H9 (cell line): ENCODE measurements around the gene ZDHHC3. TPM values are rescaled to one million over a fixed set of nuclear protein-coding genes. Genes with fewer than 3 reads are reported as not detected.

Experiments used
- DNase-seq: peaks from one replicate; pipeline ENCODE4 v3.0.0-alpha.2; 2017
- H2AFZ ChIP-seq: one replicate; pipeline ENCODE4 v1.6.1; 2013; ENCODE audit warnings: mild to moderate bottlenecking, low read length, control low read depth, moderate library complexity
- H2AK5ac ChIP-seq: 2 replicates; pipeline ENCODE4 v1.6.1; 2013; ENCODE audit warnings: low read length, control low read depth, mixed read lengths; ENCODE audit not compliant: insufficient read length
- H2BK120ac ChIP-seq: one replicate; pipeline ENCODE4 v1.6.1; 2013; ENCODE audit warnings: low read depth, mild to moderate bottlenecking, low read length, control low read depth, inconsistent platforms; ENCODE audit not compliant: poor library complexity, severe bottlenecking
- H2BK12ac ChIP-seq: 2 replicates; pipeline ENCODE4 v1.6.1; 2013; ENCODE audit warnings: low read length, control low read depth, mixed read lengths, low read depth; ENCODE audit not compliant: insufficient read length
- H2BK15ac ChIP-seq: 2 replicates; pipeline ENCODE4 v1.6.1; 2013; ENCODE audit warnings: low read depth, low read length, control low read depth
- H2BK20ac ChIP-seq: one replicate; pipeline ENCODE4 v1.6.1; 2013; ENCODE audit warnings: low read depth, mild to moderate bottlenecking, low read length, control low read depth, inconsistent platforms; ENCODE audit not compliant: poor library complexity, severe bottlenecking
- H2BK5ac ChIP-seq: 2 replicates; pipeline ENCODE4 v1.6.1; 2013; ENCODE audit warnings: low read length, control low read depth, mixed read lengths; ENCODE audit not compliant: insufficient read length
- H3K14ac ChIP-seq: 2 replicates; pipeline ENCODE4 v1.6.1; 2013; ENCODE audit warnings: low read length, control low read depth; ENCODE audit not compliant: insufficient read depth
- H3K18ac ChIP-seq: 2 replicates; pipeline ENCODE4 v1.6.1; 2013; ENCODE audit warnings: low read depth, mild to moderate bottlenecking, mixed read lengths, low read length, control low read depth; ENCODE audit not compliant: insufficient read length
- H3K23ac ChIP-seq: 2 replicates; pipeline ENCODE4 v1.6.1; 2013; ENCODE audit warnings: low read length, control low read depth, mixed read lengths, low read depth; ENCODE audit not compliant: insufficient read length
- H3K23me2 ChIP-seq: 2 replicates; pipeline ENCODE4 v1.6.1; 2013; ENCODE audit warnings: low read depth, mild to moderate bottlenecking, mixed read lengths, low read length, control low read depth; ENCODE audit not compliant: insufficient read length, poor library complexity, severe bottlenecking
- H3K27ac ChIP-seq: 2 replicates; pipeline ENCODE4 v1.5.1; 2013; ENCODE audit warnings: low read length, control low read depth, mixed read lengths, low read depth; ENCODE audit not compliant: insufficient read length
- H3K27me3 ChIP-seq: 2 replicates; pipeline ENCODE4 v1.6.1; 2013; ENCODE audit warnings: low read length, control low read depth, inconsistent platforms; ENCODE audit not compliant: insufficient read depth
- H3K4ac ChIP-seq: 2 replicates; pipeline ENCODE4 v1.6.1; 2013; ENCODE audit warnings: low read depth, mild to moderate bottlenecking, control low read depth, inconsistent platforms, low read length, moderate library complexity
- H3K4me1 ChIP-seq: 2 replicates; pipeline ENCODE4 v1.6.1; 2013; ENCODE audit warnings: low read length, control low read depth, inconsistent platforms; ENCODE audit not compliant: insufficient read depth
- H3K4me2 ChIP-seq: 2 replicates; pipeline ENCODE4 v1.6.1; 2013; ENCODE audit warnings: low read length, control low read depth, mixed read lengths; ENCODE audit not compliant: insufficient read length, insufficient read depth
- H3K56ac ChIP-seq: 2 replicates; pipeline ENCODE4 v1.6.1; 2013; ENCODE audit warnings: low read depth, mild to moderate bottlenecking, mixed read lengths, low read length, control low read depth; ENCODE audit not compliant: insufficient read length
- H3K79me1 ChIP-seq: 2 replicates; pipeline ENCODE4 v1.6.1; 2013; ENCODE audit warnings: low read depth, mild to moderate bottlenecking, moderate library complexity, low read length, control low read depth, inconsistent platforms; ENCODE audit not compliant: insufficient read depth, poor library complexity, severe bottlenecking
- H3K79me2 ChIP-seq: 2 replicates; pipeline ENCODE4 v1.6.1; 2013; ENCODE audit warnings: low read length, control low read depth, inconsistent platforms; ENCODE audit not compliant: insufficient read depth
- H3K9ac ChIP-seq: 2 replicates; pipeline ENCODE4 v1.6.1; 2013; ENCODE audit warnings: low read length, control low read depth, mixed read lengths; ENCODE audit not compliant: insufficient read length; ENCODE audit errors: extremely low read depth
- H3K9me3 ChIP-seq: one replicate; pipeline ENCODE4 v1.6.1; 2013; ENCODE audit warnings: low read depth, low read length, inconsistent platforms; ENCODE audit not compliant: control insufficient read depth
- H3T11ph ChIP-seq: one replicate; pipeline ENCODE4 v1.6.1; 2013; ENCODE audit warnings: mild to moderate bottlenecking, low read length, control low read depth, inconsistent platforms
- H4K20me1 ChIP-seq: one replicate; pipeline ENCODE4 v1.6.1; 2013; ENCODE audit not compliant: control insufficient read depth, insufficient read length, insufficient read depth
- H4K5ac ChIP-seq: 2 replicates; pipeline ENCODE4 v1.6.1; 2013; ENCODE audit warnings: low read depth, mild to moderate bottlenecking, mixed read lengths, low read length, control low read depth; ENCODE audit not compliant: insufficient read length
- H4K8ac ChIP-seq: replicated peaks from 2 replicates; pipeline ENCODE4 v1.6.1; 2013; ENCODE audit warnings: low read length, control low read depth, mixed read lengths, low read depth; ENCODE audit not compliant: insufficient read length
- H4K91ac ChIP-seq: 2 replicates; pipeline ENCODE4 v1.6.1; 2013; ENCODE audit warnings: low read depth, mild to moderate bottlenecking, moderate library complexity, mixed read lengths, low read length, control low read depth; ENCODE audit not compliant: insufficient read length
- H3K27ac Mint-ChIP-seq, 3 experiments: 2 replicates in 2 of 3; 3 replicates in 1 of 3; pipeline ENCODE4 v1.8.0; 2020 to 2021; ENCODE audit warnings: mixed read lengths in 3 of 3, mild to moderate bottlenecking in 1 of 3, moderate library complexity in 1 of 3
- H3K27me3 Mint-ChIP-seq: 2 replicates; pipeline ENCODE4 v1.8.0; 2021; ENCODE audit warnings: low read depth, mild to moderate bottlenecking, moderate library complexity, mixed read lengths
- H3K36me3 Mint-ChIP-seq, 3 experiments: 2 replicates in 2 of 3; 3 replicates in 1 of 3; pipeline ENCODE4 v1.8.0; 2020 to 2021; ENCODE audit warnings: low read depth in 3 of 3, mixed read lengths in 3 of 3; ENCODE audit not compliant: insufficient read depth in 1 of 3
- H3K4me1 Mint-ChIP-seq, 2 experiments: 2 replicates each; pipeline ENCODE4 v1.8.0; 2020; ENCODE audit warnings: mixed read lengths in 2 of 2
- H3K4me3 Mint-ChIP-seq, 2 experiments: 2 replicates in 1 of 2; 3 replicates in 1 of 2; pipeline ENCODE4 v1.8.0; 2020 to 2021; ENCODE audit warnings: mild to moderate bottlenecking in 2 of 2, mixed read lengths in 2 of 2, moderate library complexity in 1 of 2
- H3K9me3 Mint-ChIP-seq, 2 experiments: 2 replicates in 1 of 2; 3 replicates in 1 of 2; pipeline ENCODE4 v1.8.0; 2020; ENCODE audit warnings: mild to moderate bottlenecking in 2 of 2, mixed read lengths in 2 of 2, moderate library complexity in 1 of 2
- CTCF ChIP-seq: fragments of 200-600 bp; sonication (generic); conservative IDR thresholded peaks from 3 replicates; pipeline ENCODE4 v1.8.0; 2021; ENCODE audit warnings: antibody characterized with exemption, mild to moderate bottlenecking
- WGBS: extraction: QIAGEN DNeasy Blood & Tissue Kit; methylation state at CpG from one replicate; pipeline ENCODE4 v1.1.7; 2013; ENCODE audit warnings: missing lambda C conversion rate, low lambda C conversion rate, mixed read lengths; ENCODE audit not compliant: insufficient read length; ENCODE audit errors: extremely low coverage; 5-methylcytosine and 5-hydroxymethylcytosine counted together
- total RNA-seq: library from RNA; stranded (reverse); gene quantifications from 2 replicates; pipeline ENCODE4 v1.2.1, GENCODE V29; 2021

ZDHHC3 gene
- total RNA-seq, 1 experiment from 2014 or later = 71.3 TPM

- Histone ChIP-seq H2AFZ (no peak overlapping the region), H4K5ac (no peak overlapping the region), H2BK120ac (no peak overlapping the region), H3K9ac (no peak overlapping the region), H3K23me2 (no peaks in the 10 kb centered on the region), H3K79me2 (no peaks in the 10 kb centered on the region), H3K79me1 (no peaks in the 10 kb centered on the region), H3K9me3 (no peaks in the 10 kb centered on the region), H4K20me1 (no peaks in the 10 kb centered on the region), H3K14ac (no peak overlapping the region), H3K56ac (no peak overlapping the region), H3K27me3 (no peaks in the 10 kb centered on the region), H3K4ac (no peak overlapping the region), H3K4me2 (no peak overlapping the region), H2BK5ac (no peak overlapping the region), H2BK12ac (no peak overlapping the region), H4K91ac (no peak overlapping the region), H2BK20ac (no peak overlapping the region), H4K8ac (no peak overlapping the region), H3K18ac (no peak overlapping the region), H2BK15ac (no peak overlapping the region), H3K4me1 (no peaks in the 10 kb centered on the region), H3K27ac (no peak overlapping the region), H3K23ac (no peak overlapping the region), H3T11ph (no peak overlapping the region), H2AK5ac (no peak overlapping the region)
- DNase-seq = no peak
- H3K9me3 Mint-ChIP-seq = no peaks in the 10 kb centered on the region
- no peak overlapping the region for H3K4me3 Mint-ChIP-seq
- peaks cover 1% of the 10 kb centered on the region; the same call in 1 of the 2 replicates for H3K27me3 Mint-ChIP-seq
- no peaks in the 10 kb centered on the region for H3K36me3 Mint-ChIP-seq
- no peak overlapping the region for H3K27ac Mint-ChIP-seq
- peaks cover 0 to 3% of the 10 kb centered on the region in 2 experiments; a peak in 1 of 4 replicates for H3K4me1 Mint-ChIP-seq
- WGBS = no CpG with 5 or more reads among the region's 3 CpGs
- TF ChIP-seq CTCF = no peak
Measured at GRCh38 chr3:44877333-44877732, 98.6 kb downstream of the ZDHHC3 start.
